Measurements from ENCODE around the gene ZDHHC21. TPM values are rescaled to one million over a fixed set of nuclear protein-coding genes. Genes with fewer than 3 reads are reported as not detected.
A peak's percentile ranks its signal among the peaks of the same experiment; 100 is the strongest.

The ZDHHC21 gene
- total and polyA plus RNA-seq, 8 donors: 2.8 to 7.2 (median 3.8) TPM

DNA sequence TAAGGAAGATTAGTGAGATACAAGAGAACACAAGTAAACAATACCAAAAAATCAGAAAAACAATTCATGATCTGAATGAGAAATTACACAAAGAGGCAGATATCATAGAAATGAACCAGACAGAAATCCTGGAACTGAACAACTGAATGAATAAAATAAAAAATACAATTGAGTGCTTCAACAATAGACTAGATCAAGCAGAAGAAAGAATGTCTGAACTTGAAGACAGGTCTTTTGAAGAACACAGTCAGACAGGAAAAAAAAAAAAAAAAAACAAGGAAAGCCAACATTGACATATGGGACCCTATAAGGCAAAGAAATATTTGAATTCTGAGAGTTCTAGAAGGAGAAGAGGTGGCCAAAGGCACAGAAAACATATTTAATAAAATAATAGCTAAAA, 115.2 kb downstream of the ZDHHC21 start:
- Histone ChIP-seq H3K36me3 (no peaks in the 10 kb centered on the region), H3K27me3 (no peaks in the 10 kb centered on the region), H3K4me3 (no peak overlapping the region), H3K27ac (no peak overlapping the region), H3K4me1 (no peaks in the 10 kb centered on the region), H3K9me3 (no peaks in the 10 kb centered on the region)
- FAIRE-seq (no peak), DNase-seq (no peak), ATAC-seq (no peak)
- no peak for TF ChIP-seq CTCF (IDR thresholded peaks at IDR 0.05)
- intact Hi-C loops (cut with DNase I): no loop called here

- no peak for TF ChIP-seq CTCF (IDR thresholded peaks at IDR 0.05)
- no peak for FAIRE-seq
- H3K9me3 ChIP-seq: no peaks in the 10 kb centered on the region
- H3K27ac ChIP-seq: no peak overlapping the region
- ATAC-seq: no peak
- no peaks in the 10 kb centered on the region for H3K4me1 ChIP-seq
- H3K4me3 ChIP-seq: no peak overlapping the region
- H3K27me3 ChIP-seq: no peaks in the 10 kb centered on the region
- no peak for DNase-seq
- H3K36me3 ChIP-seq: no peaks in the 10 kb centered on the region
- 38 to 40% methylated on average over 1 of the region's 1 CpG for WGBS, 2 donors
- intact Hi-C loops (cut with DNase I): no loop called here
Observed at GRCh38 chr9:14574173-14574572, 119.1 kb downstream of the ZDHHC21 start.

GRCh38 chr9:14573319-14573718, 119.9 kb downstream of the ZDHHC21 start:
- DNase-seq: no peak
- no peak for ATAC-seq
- H3K27ac ChIP-seq: no peak overlapping the region
- intact Hi-C loops (cut with DNase I): no loop called here
- no peaks in the 10 kb centered on the region for H3K27me3 ChIP-seq
- H3K9me3 ChIP-seq: no peaks in the 10 kb centered on the region
- no peaks in the 10 kb centered on the region for H3K36me3 ChIP-seq
- WGBS, 2 donors: 40 to 45% methylated on average over 4 of the region's 4 CpGs
- H3K4me3 ChIP-seq: no peak overlapping the region
- no peak for FAIRE-seq
- no peak for TF ChIP-seq CTCF (IDR thresholded peaks at IDR 0.05)
- no peaks in the 10 kb centered on the region for H3K4me1 ChIP-seq

DNA sequence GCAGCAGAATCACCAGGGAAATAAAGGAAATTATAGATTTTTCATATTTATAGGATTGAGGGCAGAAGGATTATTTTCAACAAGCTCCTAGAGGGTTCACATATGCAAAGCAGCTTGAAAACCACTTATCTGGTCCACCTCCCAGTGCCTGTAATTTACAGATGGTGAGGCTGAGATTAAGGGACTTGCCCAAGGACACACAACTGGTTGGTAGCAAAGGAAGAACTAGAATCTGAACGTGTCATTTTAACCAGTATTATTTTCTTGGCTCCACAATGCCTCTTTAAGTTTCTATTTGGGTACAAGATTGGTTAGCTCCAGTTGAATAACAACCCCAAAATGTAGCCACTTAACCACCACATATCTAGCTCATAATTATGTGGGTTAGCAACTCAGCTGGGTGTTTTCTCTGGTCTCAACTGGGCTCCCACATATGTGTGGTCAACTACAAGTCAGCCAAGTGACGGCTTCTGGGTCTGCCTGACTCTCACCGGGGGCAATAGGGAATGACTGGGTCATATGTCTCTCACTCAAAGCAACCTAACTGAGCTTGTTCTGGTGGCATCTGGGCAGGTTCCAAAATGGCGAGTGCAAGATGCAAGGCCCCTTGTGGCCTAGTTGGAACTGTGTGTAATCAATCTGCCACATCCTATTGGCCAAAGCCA, 127.7 kb downstream of the ZDHHC21 start:
- FAIRE-seq (no peak), ATAC-seq (no peak), DNase-seq (no peak)
- TF ChIP-seq CTCF (IDR thresholded peaks at IDR 0.05): no peak
- Histone ChIP-seq H3K27ac (no peak overlapping the region), H3K4me1 (no peaks in the 10 kb centered on the region), H3K9me3 (no peaks in the 10 kb centered on the region), H3K36me3 (no peaks in the 10 kb centered on the region), H3K27me3 (no peaks in the 10 kb centered on the region), H3K4me3 (no peak overlapping the region)
- intact Hi-C loops (cut with DNase I): no loop called here
- 53 to 56% methylated on average over 4 of the region's 4 CpGs for WGBS, 2 donors

GRCh38 chr9:14563902-14564624, 129.2 kb downstream of the ZDHHC21 start:
- Histone ChIP-seq H3K27me3 (no peaks in the 10 kb centered on the region), H3K27ac (no peak overlapping the region), H3K9me3 (no peaks in the 10 kb centered on the region), H3K4me1 (no peaks in the 10 kb centered on the region), H3K36me3 (no peaks in the 10 kb centered on the region), H3K4me3 (no peak overlapping the region)
- ATAC-seq (peak in 1 of 4 donors; percentile 24), DNase-seq (no peak), FAIRE-seq (no peak)
- intact Hi-C loops (cut with DNase I): no loop called here
- TF ChIP-seq CTCF (IDR thresholded peaks at IDR 0.05): no peak
- WGBS, 2 donors: 50 to 66% methylated on average over 9 of the region's 9 CpGs
